ENCODE results near the gene ARHGEF16.

Gene ARHGEF16

DNA sequence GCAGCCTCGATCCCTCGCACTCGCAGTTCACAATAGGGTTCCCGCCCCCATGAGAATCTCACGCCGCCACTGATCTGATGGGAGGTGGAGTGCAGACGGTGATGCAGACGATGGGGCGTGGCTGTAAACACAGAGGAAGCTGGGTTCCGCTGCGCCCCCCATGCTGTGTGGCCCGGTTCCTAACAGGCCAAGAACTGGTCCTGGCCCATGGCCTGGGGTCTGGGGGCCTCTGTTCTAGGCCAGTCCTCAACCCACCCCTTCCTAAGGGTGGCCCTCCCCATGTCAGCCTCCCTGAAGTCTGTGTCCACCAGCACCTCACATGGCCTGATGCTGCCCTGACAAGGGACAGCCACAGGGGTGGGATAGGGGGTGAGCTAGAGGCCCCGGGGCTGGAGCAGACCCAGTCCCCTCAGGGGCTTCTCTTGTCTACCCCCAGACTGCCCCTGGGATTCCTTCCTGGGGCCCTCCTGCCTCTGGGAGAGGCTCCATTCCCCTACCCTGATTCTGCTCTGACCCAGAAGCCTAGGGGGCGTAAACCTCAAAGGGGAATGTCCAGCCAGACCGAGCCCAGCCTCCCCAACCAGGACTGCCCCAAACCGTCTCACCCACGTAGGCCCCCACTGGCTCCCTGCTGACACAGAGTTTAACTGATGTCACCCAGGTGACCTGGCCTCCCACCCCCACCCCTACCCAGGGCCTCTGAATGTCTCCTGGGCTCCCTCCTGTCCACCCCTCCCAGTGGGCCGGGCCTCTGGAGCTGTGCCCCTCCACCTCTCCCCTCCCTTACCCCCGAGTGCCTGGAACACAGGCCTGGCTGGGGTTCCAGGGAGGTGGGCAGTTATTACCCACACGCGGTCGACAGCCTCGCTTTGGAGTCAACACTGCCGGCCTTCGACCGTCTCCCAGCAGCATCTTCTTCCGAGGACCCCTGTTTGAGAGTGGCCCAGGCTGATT lies 14.8 kb upstream of the ARHGEF16 start:
- no peak for DNase-seq

DNA sequence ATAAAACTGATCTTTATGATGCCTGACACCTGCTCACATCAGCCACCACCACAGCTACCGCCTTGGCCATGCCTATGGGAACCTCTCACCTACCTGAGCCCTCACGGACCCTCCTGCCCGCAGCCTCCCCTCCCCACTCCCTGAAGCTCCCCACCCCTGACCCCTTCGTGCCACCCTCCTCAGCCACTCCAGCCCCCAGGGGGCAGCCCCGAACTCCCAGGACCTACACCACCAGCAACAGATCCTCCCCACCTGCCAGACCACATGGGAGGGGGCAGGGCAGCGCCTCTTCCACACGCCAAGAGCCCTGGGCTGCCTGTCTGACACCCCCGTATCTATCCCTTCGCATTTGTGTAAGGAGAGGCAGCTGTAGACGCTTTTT lies 14.2 kb upstream of the ARHGEF16 start:
- no peak for DNase-seq

GRCh38 chr1:3440711-3441409 lies 13.6 kb upstream of the ARHGEF16 start:
- no peak for DNase-seq

GRCh38 chr1:3441410-3441847 lies 13.0 kb upstream of the ARHGEF16 start:
- no peak for DNase-seq

DNA sequence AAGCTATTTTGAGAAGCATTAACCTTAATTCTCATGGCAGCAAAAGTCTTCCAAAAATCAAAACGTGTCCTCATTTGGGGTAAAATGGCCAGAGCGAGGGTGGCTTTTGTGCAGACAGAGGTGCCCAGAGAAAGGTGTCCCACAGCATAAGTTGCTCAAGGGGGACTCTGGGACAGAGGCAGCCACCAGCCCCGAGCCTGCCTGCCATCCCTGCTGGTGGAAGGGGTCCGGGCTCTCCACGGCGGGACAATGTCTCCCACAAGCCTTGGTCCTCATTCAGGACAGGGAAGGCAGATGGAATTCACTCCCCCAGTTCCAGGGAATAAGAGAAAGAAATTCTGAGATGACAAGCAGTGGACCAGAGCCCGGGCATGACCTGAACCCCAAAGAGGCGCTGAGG lies 12.6 kb upstream of the ARHGEF16 start:
- DNase-seq = no peak

DNA sequence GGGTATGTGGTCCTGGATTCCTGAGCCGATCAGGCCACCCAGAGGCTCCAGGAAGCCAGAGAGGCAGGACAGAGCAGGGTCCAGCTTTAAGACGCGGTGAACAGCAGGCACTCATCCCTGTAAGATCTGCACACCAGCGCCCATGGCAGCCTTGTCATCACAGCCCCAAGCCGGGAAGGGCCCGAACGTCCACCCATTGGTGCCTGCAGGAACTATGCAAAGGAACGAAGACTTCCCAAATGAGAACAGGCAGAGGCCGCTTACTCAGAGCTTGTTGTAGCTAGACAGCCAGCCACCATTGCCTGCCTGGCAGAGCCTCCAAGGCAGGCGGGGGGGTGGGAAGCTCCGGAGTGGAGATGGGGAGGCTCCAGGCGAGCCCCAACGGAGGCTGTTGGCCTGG lies 12.1 kb upstream of the ARHGEF16 start:
- no peak for DNase-seq

DNA sequence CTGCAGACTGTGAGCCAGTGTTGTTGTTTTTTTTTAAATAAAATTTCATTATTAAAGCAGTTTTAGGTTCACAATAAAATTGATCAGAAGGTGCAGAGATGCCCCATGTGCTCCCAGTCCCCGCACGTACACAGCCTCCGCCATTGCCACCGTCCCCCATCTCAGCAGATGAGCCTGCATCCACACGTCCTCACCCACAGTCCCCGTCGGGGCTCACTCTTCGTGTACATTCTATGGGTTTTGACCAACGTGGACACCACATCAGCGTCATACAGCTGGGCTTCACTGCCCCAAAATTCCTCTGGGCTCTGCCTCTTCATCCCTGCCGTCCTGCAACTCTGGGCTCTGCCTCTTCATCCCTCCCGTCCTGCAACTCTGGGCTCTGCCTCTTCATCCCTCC lies 11.6 kb upstream of the ARHGEF16 start:
- no peak for DNase-seq

GRCh38 chr1:3443807-3444206 lies 10.7 kb upstream of the ARHGEF16 start:
- DNase-seq = no peak

DNA sequence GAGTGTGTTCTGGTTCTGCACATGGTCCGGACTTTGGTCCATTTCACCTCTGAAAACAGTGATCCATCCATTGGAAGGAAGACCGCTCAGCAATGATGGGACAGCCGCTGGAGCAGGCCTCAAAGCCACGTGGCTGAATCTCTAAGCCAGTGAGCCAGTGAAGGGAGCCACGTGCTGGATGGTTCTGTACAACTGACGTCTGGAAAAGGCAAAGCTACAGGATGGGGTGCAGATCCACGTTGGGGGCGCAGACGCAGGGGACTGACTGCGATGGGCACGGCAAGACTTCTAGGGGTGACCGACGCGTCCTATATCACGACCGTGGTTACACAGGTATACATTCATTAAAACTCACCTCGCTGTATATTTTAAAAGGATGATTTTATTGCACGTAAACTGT lies 10.2 kb upstream of the ARHGEF16 start:
- no peak for DNase-seq

GRCh38 chr1:3444736-3445135 lies 9.7 kb upstream of the ARHGEF16 start:
- DNase-seq = no peak

DNA sequence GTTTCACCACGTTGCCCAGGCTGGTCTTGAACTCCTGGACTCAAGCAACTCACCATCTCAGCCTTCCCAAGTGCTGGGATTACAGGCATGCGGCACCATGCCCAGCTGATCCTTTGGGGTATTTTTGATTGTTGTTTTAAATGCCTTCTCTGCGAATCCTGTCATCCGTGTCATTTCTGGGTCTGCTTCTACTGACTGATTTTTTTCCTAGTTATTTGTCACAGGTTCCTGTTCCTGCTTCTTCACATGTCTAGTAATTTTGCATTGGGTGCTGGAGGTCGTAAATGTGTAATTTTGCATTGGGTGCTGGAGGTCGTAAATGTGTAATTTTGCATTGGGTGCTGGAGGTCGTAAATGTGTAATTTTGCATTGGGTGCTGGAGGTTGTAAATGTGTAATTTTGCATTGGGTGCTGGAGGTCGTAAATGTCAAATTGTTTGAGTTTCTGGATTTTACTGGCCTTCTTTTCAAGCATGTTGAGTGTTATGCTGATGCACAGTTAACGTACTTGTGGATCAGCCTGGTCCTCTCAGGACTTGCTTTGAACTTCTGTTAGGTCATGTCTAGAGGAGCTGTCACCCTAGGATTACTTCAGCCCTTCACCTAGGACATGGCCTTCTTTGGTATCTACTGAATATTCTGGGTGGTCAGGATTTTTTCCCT lies 4.1 kb upstream of the ARHGEF16 start:
- no peak for DNase-seq

GRCh38 chr1:3450983-3451382 lies 3.5 kb upstream of the ARHGEF16 start:
- no peak for DNase-seq

DNA sequence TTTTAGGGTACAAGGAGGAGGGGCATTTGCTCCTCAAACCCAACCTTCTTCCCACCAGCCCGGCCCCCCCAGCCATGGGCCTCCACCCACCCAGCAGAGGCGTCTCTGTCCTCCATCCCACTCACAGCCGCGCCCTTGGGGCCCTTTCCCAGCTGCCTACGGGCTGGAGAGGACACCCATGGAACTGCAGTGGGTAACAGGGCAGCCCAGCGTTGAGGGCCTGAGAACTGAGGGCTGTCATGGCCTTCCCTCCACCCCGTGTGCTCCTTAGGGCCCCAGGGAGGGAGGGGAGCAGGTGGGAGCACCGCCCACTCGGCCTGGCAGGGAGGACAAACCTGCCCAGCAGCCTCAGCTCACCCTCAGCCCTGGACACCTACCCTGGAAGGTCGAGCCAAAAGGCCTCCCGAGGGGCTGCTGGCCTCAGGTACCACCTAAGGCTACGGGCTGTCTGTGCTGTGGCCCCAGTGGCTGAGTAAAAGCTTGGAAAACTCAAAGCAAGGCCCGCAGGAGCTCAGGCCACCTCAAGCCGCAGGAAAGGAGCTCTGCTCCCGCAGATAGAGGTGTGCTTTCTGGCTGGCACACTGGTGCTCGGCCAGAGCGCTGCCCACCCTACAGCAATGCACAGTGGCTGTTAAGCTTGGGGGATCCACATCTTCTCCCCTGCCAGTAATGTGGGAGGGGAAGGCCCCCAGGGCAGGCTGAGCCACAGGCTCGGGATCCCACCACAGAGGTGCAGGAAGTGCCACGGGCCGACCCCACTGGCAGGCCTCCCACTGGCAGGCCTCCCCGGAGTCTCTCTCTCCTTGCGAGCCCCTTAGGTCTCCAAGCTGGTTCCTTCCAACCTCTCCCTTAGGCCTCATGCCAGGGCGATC lies 2.2 kb upstream of the ARHGEF16 start:
- no peak for DNase-seq

DNA sequence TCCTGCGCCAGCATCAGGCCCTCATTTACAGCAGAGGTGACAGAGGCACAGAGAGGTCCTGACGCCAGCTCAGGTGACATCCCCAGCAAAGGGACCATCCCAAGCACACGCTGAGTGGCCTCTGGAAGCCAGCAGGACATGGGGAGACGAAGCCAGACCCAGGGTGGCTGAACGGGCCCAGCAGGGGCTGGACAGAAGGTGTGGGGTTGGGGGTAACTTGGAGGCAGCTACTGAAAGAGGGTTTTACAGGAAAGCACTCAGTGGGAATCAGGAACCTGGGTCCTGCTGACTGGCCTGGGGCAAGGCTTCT lies 1.6 kb upstream of the ARHGEF16 start:
- DNase-seq = no peak

DNA sequence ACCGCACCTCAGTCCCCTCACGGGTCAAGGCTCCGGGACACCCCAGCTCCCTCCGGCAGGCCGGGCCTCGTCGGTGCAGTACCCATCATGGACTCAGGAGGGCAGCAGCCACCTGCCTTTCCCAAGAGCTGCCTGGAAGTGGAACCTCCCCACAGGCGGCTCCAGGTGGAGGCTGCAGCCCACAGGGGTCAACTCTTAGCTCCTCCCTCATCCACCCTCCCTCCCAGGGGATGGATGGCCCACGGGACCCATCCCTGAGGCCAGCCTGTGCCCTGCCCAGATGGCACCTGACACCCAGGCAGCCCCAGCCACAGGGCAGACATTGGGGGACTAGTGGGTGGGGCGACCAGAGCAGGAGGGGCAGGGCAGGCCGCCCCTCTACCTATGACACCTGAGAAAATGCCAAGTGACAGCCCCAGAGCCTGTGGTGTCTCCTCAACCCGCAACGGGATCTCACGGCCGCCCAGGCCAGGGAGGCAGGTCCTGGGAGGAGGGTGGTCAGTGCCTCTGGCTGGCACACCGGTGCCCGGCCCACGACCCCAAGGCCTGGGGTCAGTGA lies 1.2 kb upstream of the ARHGEF16 start:
- peak; percentile 76 for DNase-seq

DNA sequence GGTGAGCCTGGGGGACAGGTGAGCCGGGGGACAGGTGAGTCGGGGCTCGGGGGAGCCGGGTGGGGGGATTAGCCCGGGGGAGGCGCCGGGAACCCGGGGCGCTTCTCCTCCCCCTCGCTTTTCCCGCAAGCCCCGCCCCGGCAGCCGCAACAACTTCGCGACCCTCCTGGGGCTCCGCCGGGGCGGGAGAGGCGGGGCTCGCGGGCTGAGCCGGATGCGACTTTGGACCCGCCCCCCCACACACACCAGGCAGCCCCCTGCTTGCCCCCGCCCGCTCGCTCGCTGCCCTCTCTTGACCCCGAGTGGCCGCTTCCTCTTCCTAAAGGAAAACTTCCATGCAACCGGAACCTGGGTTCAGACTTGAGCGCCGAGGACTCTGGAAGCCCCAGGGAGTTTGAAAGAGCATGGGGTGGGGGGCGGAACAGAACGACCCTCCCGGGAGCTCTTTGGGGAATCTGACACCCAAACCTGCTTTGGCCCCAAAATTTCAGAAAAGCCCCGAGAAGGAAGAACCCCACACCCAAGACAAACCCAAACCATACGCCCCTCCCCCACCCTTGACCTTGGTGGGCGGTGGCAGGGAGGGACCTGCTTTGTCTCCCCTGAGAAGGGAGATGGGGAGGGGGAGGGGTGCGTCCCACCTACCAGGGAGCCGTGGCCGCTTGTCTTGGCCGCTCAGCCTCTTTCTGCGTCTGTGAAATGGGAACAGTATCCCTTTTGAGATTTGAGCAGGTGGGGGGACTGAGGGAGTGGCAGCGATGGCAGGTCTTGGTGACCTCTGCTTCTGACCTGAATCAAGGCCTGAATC lies 550 bp downstream of the ARHGEF16 start:
- DNase-seq = peak; percentile 4

DNA sequence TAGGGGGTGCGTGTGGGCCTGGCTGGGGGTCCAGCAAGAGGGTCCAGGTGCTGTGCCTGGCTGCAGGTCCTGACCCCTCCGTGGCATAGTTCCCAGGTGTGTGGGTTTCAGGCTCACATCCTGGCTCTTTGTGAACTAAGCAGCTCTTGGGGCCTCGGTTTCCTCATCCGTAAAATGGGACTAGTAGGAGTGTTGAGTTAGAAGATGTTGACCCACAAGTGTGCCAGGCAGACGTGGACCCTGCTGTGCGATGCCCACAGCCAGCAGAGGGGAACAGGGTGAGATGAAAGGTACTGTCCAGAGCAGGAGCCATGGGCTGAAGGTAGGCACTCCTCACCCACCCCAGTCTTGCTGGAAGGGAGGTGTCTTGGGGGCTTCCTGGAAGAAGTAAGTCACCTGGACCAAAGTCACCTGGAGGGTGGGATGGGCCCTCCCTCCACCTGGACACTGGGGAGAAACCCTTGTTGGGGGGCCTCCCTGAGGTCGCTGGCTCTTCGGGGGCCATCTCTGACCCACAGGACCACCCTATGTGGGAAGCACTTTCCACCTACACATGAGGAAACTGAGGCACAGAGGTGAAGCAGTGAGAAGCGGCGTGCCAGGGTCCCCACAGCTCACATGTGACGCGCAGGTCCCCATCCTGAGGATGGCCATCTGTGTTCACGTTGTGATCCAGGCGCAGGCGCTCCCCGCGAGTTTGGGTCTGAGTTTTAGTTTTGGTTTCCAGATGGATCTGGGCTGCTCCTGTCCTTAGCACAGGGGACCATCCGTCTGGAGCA lies 1.4 kb downstream of the ARHGEF16 start:
- DNase-seq = no peak

DNA sequence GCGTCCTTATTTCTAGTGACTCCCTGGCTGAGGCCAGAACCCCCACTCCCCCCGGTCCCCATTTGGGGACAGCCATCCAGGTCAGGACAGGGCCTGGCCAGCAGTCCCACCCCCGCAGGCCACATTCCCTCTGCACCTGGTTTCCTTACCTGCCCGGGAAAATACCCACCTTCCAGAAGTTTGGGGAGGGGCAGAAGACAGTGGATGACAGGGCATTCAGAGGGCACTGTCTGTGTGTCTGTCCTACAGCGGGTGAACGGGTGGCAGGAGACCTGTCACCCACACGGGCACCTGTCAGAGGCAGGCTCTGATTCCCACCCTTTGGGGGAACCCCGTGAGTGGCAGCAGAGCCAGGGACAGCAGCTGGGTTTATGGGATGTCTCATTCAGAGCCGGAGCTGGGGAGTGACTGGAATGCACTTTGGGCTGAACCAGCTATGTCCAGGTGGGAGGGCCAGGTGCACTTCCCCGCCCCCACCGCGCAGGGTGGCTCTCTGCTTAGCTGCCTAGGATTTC lies 2.0 kb downstream of the ARHGEF16 start:
- no peak for DNase-seq

- DNase-seq = no peak
Observed at GRCh38 chr1:3456964-3457909, 2.8 kb downstream of the ARHGEF16 start.

Data from CD4-positive, alpha-beta T cell treated with Interleukin-17A for 1 hour (primary cell).